Lower leg skin (tissue), 4 donors: Measurements from ENCODE around the gene MGAT4A. TPM values are rescaled to one million over a fixed set of nuclear protein-coding genes. Genes with fewer than 3 reads are reported as not detected.

ENCODE experiments used
- DNase-seq, 2 donors: peaks; one replicate each; pipeline ENCODE4 v3.0.0-alpha.2; 2019; ENCODE audit warnings: low spot score in 2 of 2
- H3K4me3 ChIP-seq: fragments of 200-600 bp; sonication (generic); 2 replicates; pipeline ENCODE4 v1.5.1; 2017; ENCODE audit warnings: mild to moderate bottlenecking, low read depth; ENCODE audit not compliant: poor library complexity, severe bottlenecking
- POLR2A ChIP-seq, 2 donors: fragments of 450-650 bp; IDR thresholded peaks; one replicate each; pipeline ENCODE4 v1.6.1; 2016 to 2017; ENCODE audit warnings: antibody characterized with exemption in 2 of 2, mild to moderate bottlenecking in 1 of 2, moderate library complexity in 1 of 2
- WGBS, 2 donors: methylation state at CpG; one replicate each; pipeline ENCODE4 v1.1.5; 2018; 5-methylcytosine and 5-hydroxymethylcytosine counted together
- intact Hi-C: fragments of 100-400 bp; cut with DNase I; formaldehyde crosslinking; loops from one replicate; pipeline ENCODE4 v1.15.0; 2023; ENCODE audit warnings: low total_unique reads
- total RNA-seq, 4 donors: library from RNA; depleted of rRNA; stranded (reverse); fragments of >200 nt; gene quantifications; one replicate each; pipeline ENCODE4 v1.1.0, GENCODE V29; 2016
- TF ChIP-seq, protein P1 (sequence below), 3 donors: fragments of 450-650 bp; IDR thresholded peaks; one replicate each; pipeline ENCODE4 v1.5.1; 2016; ENCODE audit warnings: antibody characterized with exemption in 3 of 3, mild to moderate bottlenecking in 3 of 3, moderate library complexity in 2 of 3

MGAT4A gene
- total RNA-seq, 4 donors from 2014 or later = 7.3 to 24.9 (median 14.2) TPM

DNA sequence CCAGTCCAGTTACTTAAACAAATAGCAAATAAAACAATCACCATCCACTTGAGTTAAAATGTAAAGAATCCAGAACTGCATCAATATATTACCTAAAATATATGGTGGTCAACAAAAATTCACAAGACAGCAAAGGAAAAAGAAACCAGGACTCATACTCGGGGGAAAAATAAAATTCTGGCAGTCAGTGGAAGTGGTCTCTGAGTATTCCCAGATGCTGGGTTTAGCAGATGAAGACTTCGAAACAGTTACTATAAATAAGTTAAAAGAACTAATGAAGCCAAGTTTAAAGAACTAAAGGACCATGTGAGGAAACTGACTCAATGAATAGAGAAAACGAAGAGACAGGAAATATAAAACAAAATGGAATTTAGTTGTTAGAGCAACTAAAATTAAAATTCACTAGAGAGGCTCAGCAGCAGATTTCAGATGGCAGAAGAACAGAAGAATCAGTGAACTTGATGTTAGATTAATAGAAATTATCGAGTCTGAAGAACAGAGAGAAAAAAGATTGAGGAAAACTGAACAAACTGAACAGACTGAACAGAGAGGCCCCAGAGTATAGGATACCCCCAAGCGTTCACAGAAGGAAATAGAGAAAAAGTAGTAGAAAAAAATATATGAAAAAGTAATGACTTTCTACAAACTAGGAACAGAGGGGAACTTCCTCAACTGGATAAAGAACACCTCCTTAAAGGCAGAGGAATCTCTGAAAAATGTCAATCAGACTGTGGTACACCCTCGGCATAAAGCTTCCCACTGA is 27.9 kb downstream of the MGAT4A start:
- 54 to 61% methylated on average over 6 of the region's 6 CpGs for WGBS, 2 donors
- DNase-seq = no peak

DNA sequence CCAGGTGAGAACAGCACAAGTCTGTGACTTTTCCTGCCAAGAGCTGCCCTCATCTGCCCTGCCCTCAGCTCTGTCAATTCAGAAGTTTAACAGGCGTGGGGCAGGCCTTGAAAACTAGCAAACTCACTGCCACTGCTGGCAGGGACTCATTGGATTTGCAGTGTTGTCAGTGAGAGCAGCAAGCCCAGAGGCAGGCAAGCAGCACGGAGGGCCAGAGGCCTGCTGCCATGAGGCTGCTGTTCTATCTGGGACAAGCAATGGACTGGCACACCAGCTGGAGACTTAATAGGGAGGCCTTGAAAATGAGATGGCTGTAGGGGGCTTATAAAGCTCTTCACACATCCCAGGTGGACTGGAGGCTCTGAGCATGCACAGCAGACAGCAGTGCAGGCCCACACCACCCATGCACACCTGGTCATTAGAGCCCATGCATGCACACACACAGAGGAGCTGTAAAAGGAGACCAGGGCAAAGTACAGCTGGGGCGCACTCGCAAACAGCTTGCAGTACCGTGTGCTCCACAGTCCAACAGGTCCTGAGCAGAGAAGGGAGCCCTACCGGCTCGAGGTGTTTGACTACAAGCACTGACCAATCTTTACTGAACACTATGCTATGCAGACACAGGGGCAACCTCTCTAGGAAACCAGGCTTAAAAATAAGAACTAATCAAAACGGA is 28.7 kb downstream of the MGAT4A start:
- intact Hi-C loops = no loop called here
- TF ChIP-seq POLR2A (IDR thresholded peaks at IDR 0.05) = no peak
- TF ChIP-seq, protein P1, sequence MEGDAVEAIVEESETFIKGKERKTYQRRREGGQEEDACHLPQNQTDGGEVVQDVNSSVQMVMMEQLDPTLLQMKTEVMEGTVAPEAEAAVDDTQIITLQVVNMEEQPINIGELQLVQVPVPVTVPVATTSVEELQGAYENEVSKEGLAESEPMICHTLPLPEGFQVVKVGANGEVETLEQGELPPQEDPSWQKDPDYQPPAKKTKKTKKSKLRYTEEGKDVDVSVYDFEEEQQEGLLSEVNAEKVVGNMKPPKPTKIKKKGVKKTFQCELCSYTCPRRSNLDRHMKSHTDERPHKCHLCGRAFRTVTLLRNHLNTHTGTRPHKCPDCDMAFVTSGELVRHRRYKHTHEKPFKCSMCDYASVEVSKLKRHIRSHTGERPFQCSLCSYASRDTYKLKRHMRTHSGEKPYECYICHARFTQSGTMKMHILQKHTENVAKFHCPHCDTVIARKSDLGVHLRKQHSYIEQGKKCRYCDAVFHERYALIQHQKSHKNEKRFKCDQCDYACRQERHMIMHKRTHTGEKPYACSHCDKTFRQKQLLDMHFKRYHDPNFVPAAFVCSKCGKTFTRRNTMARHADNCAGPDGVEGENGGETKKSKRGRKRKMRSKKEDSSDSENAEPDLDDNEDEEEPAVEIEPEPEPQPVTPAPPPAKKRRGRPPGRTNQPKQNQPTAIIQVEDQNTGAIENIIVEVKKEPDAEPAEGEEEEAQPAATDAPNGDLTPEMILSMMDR (IDR thresholded peaks at IDR 0.05) = no peak
- no peak for DNase-seq
- H3K4me3 ChIP-seq = no peak overlapping the region
- WGBS, 2 donors = 54 to 60% methylated on average over 8 of the region's 8 CpGs

More for the DNA sequence above, 27.9 kb downstream of the MGAT4A start:
- intact Hi-C loops = no loop called here
- no peak overlapping the region for H3K4me3 ChIP-seq
- no peak for TF ChIP-seq POLR2A (IDR thresholded peaks at IDR 0.05)

DNA sequence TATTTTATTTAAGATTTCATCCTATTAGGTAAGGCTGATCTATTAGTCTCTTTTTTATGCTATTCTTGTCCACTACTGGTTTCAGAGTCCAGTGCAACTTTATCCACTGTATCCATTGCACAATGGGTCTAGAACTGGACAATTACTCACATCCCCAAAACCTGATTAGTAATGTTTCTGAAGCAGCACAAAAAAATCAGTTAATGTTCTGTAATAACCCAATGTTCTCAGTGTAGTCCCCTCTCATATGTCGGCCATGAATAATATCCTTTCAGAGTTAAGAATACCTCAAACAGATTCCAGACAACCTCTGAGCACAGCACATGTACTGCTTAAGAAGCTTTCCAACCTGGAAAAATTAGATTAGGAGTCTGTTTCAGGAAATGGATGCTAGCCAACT is 29.7 kb downstream of the MGAT4A start:
- WGBS, 2 donors = 40 to 44% methylated on average over 1 of the region's 1 CpG
- TF ChIP-seq POLR2A (IDR thresholded peaks at IDR 0.05) = no peak
- TF ChIP-seq, protein P1 (IDR thresholded peaks at IDR 0.05) = no peak
- no peak for DNase-seq
- intact Hi-C loops = no loop called here
- no peak overlapping the region for H3K4me3 ChIP-seq

DNA sequence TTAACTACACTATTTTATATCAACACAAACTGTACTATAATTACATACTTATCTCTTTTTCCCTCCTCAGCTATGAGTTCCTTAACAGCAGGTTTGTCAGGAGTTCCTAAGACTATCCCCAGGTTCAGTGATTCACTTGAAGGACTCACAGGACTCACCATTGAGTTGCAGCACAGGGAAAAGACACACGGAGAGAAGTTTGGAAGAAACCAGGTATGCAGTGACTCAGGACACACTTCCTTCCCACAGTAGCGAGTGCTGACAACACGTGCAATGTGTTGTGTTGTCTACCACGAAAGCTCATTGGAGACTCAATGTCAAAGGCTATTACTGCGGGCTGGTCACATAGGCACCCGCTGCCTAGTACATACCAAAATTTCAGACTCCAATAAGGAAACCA is 32.0 kb downstream of the MGAT4A start:
- H3K4me3 ChIP-seq = no peak overlapping the region
- TF ChIP-seq, protein P1 (IDR thresholded peaks at IDR 0.05) = no peak
- no peak for TF ChIP-seq POLR2A (IDR thresholded peaks at IDR 0.05)
- intact Hi-C loops = no loop called here
- WGBS, 2 donors = 87 to 94% methylated on average over 6 of the region's 6 CpGs
- no peak for DNase-seq

DNA sequence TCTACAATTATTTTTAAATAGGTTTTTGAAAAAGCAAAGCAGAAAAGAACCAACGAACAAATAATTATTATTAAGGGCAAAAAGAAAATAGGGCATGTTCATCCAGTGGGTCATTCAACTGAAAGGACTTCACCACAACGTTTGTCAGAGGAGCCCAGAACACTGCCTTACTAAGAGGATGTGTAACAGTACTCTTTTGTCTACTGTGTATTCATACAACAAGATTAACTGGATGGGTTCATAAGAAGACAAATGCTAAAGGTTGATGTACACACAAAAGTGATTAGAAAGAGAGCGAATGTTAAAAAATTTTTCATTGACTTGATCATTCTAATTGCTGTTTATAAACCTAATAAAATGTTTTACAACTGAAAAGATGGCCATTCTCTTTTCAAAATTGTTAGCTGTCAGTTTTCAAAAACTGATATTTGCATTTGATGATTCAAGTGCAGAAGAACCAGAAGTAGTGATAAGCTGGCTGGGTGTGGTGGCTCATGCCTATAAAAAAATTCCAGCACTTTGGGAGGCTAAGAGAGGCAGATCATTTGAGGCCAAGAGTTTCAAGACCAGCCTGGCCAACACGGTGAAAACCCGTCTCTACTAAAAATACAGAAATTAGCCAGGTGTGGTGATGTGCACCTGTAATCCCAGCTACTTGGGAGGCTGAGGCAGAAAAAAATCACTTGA is 33.1 kb downstream of the MGAT4A start:
- TF ChIP-seq POLR2A (IDR thresholded peaks at IDR 0.05) = no peak
- TF ChIP-seq, protein P1 (IDR thresholded peaks at IDR 0.05) = no peak
- WGBS, 2 donors = 79 to 88% methylated on average over 5 of the region's 5 CpGs
- no peak for DNase-seq
- intact Hi-C loops = no loop called here
- H3K4me3 ChIP-seq = no peak overlapping the region

DNA sequence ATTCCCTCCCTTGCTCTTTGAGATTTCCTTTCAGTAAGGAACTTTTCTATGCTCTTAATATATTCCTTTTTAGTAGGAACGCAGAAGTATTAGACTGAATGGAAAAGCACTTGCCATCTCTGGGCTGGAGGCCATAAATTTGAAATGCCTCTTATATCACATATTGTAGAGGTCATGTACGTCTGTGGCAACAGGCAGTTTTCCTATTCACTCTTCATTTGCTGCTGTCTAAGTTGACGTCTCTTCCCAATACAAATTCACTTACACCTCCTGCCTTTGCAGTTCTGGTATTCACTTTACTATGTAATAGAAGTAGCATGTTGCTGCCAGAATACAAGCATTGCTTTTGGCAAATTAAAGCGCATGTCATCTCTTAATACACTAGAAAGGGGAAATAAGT is 34.7 kb downstream of the MGAT4A start:
- no peak overlapping the region for H3K4me3 ChIP-seq
- 92 to 94% methylated on average over 4 of the region's 4 CpGs for WGBS, 2 donors
- no peak for DNase-seq
- intact Hi-C loops = no loop called here
- TF ChIP-seq POLR2A (IDR thresholded peaks at IDR 0.05) = no peak
- TF ChIP-seq, protein P1 (IDR thresholded peaks at IDR 0.05) = no peak
